ENCODE results near the gene CCDC85B.
"Not testable (repeated sequence)": the region's sequence is repeated elsewhere in the genome, so short reads cannot be mapped to it uniquely, and the experiment has no call there.

CCDC85B gene

GRCh38 chr11:65890324-65891218 is at the start of gene CCDC85B:
Gene CCDC85B (plus strand): TSS chr11:65890673. CDS start chr11:65890784, 111 bp downstream.
- peak; percentile 97 for DNase-seq

- DNase-seq: no peak
Measured at GRCh38 chr11:65842144-65842543, 48.3 kb upstream of the CCDC85B start.

DNA sequence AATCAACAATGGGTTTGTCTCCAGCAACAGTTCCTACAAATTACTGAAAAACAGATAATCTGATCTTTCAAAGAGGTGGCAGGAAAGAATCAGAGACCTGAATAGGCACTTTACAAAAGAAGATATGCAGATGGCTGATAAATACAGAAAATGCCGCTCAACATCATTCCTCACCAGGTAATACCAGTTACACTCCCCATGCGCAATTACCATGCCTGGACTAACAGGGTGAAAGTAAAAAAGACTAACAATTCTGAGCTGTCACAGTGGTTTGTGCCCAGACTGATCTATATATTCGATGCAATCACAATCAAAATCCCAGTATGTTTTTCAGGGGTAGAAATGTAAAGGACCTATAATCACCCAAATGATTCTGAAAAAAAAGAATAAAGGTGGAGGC is 46.7 kb upstream of the CCDC85B start:
- no peak for DNase-seq

- no peak for DNase-seq
Measured at GRCh38 chr11:65844231-65844872, 46.1 kb upstream of the CCDC85B start.

DNA sequence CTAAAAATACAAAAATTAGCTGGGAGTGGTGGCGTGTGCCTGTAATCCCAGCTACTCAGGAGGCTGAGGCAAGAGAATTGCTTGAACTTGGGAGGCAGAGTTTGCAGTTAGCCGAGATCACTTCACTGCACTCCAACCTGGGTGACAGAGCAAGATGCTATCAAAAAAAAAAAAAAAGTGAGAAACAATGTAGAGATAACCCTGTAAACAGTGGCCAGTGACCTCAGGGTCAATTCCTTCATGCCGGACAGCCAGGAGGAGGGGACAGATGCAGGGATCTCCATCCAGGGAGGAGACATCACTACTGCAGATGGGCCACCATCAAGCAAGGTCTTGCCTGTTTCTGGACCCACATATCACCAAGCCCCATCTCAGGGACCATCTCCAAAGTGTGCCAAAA is 42.7 kb upstream of the CCDC85B start:
- DNase-seq: no peak

- not testable (repeated sequence) for DNase-seq
Measured at GRCh38 chr11:65848693-65849092, 41.8 kb upstream of the CCDC85B start.

DNA sequence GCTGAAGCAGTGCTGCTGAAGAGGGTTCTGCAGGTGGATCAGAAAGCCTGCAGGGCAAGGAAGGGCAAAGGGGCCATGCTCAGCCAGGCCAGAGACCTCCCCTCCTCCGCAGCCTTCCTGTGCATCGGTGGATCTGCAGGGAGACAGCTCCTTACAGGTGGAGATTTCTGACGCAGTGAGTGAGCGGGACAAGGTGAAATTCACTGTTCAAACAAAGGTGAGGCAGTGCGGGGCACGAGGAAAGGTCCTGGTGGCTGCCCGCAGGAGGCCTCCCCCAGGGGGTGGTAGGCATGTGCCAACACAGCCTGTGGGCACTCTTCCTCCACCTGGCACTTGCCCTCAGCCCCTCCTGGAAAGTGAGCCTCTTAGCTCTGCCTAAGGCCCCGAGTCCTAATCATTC is 41.1 kb upstream of the CCDC85B start:
- DNase-seq: no peak

DNA sequence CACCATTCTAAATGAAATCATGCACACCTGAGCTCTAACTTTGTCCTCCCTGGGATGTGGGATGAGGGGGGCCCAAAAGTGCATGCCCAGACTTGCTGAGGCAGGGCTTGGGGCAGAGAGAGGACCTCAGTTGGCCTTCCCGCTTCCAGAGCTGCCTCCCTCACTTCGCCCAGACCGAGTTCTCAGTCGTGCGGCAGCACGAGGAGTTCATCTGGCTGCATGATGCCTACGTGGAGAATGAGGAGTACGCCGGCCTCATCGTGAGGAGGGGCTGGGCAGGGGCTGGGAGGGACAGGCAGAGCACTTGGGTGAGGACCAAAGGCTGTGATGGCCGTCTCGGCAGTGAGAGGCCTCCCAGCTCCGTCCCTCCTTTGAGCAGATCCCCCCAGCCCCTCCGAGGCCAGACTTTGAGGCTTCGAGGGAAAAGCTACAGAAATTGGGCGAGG is 40.7 kb upstream of the CCDC85B start:
- DNase-seq: no peak

DNA sequence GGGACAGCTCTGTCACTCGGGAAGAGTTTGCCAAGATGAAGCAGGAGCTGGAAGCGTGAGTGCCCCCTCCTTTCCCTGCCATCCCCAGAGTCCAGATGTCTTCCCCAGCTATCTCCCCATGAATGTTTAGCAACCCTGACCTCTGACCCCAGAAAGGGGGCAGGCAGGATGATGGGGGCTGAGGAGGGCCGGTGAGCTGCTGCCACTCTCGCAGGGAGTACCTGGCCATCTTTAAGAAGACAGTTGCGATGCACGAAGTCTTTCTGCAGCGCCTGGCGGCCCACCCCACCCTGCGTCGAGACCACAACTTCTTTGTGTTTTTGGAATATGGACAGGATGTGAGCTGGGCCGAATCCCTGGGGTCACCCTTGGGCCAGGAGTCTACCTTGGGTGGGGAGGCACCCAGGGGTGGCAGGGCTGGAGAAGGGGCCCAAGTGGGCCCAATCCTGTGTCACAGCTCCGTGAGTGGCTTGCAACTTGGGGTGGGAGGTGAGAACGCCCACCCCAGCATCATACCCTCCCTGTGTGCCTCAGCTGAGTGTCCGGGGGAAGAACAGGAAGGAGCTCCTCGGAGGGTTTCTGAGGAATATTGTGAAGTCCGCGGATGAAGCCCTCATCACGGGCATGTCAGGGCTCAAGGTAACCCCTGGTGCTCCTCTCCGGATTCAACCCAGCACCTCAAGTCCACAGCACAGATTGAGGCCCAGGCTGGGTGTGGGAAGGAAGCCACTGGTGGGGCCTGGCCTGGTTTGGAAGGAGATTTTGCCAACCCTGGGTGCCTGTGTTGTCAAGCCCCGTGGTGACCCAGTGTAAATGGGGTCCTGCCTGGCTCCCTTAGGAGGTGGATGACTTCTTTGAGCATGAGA is 40.0 kb upstream of the CCDC85B start:
- no peak for DNase-seq

DNA sequence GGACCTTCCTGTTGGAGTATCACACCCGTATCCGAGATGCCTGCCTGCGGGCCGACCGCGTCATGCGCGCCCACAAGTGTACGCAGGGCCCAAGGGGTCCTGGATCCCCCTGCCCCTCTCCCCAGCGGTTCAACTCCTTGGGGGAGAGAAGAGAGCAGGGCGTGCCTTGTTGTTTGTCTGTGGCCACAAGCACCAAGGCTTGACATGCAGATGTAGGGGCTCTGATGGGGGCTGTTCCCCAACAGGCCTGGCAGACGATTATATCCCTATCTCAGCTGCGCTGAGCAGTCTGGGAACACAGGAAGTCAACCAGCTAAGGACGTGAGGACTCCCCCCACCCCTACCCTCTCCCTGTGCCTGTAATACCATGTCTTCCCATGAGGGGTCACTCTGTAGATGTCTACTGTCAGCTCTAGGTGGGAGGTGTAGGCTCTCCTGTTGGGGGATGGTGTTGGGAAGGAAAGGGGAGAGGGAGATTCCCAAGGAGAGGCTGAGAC is 39.3 kb upstream of the CCDC85B start:
- no peak for DNase-seq

- no peak for DNase-seq
Measured at GRCh38 chr11:65851811-65852507, 38.5 kb upstream of the CCDC85B start.

DNA sequence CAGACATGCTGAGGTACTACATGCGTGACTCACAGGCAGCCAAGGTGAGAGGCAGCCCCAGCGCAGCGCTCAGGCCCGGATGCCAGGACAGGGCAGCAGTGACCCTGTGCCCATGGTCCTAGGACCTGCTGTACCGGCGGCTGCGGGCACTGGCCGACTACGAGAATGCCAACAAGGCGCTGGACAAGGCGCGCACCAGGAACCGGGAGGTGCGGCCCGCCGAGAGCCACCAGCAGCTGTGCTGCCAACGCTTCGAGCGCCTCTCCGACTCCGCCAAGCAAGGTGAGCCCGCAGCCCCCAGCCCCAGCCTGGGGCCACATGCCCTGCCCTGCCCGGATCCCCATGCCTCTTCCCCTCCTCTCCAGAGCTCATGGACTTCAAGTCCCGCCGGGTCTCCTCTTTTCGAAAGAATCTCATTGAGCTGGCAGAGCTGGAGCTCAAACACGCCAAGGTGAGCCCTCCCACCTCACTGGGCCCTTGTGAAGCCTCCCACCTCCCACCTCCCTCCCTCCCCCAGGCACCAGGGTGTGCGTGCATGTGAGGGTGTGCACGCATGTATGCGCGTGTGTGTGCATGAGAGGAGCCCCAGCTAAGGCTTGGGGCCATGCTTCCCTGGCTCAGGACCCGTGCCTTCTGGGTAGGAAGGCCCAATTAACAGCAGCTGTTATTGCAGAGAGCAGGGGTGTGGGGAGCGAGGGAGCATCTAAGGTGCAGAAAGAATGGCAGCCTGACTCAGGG is 37.8 kb upstream of the CCDC85B start:
- DNase-seq: no peak

DNA sequence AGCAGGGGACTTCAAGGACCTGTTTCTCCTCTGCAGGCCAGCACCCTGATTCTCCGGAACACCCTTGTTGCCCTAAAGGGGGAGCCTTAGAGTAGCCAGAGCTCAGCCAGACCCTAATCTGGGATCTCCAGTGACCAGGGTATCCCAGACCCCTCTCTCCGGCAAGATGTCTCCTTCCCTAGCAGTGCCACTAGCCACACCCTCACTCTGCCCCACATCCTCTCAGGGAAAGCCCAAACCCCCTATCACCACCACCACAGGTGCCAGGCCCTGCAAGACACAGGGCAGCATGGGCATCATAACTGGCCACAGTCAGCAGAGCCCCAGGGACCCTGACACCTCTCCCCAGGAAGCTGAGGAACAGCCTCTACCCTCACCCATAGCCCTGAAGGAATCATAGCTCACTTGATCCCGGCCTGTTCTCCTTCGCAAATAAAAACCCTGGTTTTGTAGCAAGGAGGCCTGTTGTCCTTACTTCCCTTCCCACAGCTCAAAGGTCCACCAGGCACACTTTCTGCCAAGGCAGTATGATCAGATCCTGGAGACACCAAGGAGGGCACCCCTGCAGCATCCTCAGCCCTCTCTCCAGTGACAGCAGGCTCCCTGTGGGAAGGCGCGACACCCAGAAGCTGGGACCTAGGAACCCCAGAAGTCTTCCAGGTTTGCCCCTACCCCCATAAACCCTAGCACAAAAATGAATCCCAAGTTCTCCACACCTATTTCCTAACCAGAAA is 37.1 kb upstream of the CCDC85B start:
- DNase-seq: no peak

DNA sequence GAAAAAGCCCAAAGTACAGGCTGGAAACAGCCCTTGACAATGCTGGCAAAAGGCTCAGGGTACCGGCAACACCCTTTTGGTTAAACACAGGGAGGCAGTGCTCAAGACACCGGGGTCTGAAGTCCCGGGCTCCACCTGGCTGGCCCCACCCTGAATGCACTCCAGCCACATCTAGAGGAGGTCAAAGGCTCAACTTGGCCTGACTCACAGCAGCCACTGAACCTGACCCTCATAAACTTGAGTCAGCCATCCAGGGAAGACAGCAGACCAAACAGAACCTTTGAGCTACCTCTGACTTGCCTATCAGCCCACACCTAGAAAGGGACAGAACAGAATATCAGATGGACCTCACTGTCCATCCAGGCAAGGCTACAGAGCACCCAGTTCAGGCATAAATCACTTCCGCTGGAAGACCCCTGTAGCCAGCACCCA is 36.3 kb upstream of the CCDC85B start:
- DNase-seq: no peak

- DNase-seq: no peak
Measured at GRCh38 chr11:65854852-65855837, 35.3 kb upstream of the CCDC85B start.

DNA sequence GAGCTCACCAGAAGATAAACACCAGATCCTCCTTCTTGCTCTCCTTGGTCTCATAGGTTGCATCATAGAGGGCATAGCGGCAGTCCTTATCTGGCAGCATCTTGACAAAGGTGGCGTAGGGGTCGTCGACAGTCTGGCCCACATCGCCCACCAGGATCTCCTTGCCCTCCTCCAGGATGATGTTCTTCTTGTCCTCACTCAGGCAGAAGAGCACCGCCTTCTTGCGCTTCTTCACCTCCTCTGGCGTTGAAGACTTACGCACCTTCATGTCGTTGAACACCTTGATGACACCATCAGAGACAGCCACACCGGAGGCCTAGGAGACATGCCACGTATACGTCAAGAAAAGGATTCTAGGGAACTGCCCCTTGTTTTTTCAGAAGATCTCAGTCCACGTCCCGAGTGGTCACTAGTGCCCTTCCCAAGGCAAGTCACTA is 34.5 kb upstream of the CCDC85B start:
- no peak for DNase-seq

GRCh38 chr11:65856689-65857499 is 33.6 kb upstream of the CCDC85B start:
- peak; percentile 83 for DNase-seq

GRCh38 chr11:65857500-65857852 is 33.0 kb upstream of the CCDC85B start:
- peak; percentile 69 for DNase-seq
